ENCODE results near the gene GEMIN5. TPM values are rescaled to one million over a fixed set of nuclear protein-coding genes. Genes with fewer than 3 reads are reported as not detected.

GEMIN5 gene
- total RNA-seq, 2 experiments from 2014 or later: 15.9 to 17.8 TPM

- DNase-seq: peak; percentile 98
- ChIA-PET POLR2A (interaction anchor here (0.6 to 1.0 kb wide), 9 partner anchors 9 to 100 kb away, joined by 3 to 7 read pairs (median 4); partner anchors contain the start of gene GEMIN5), CTCF (interaction anchor here (0.7 kb wide), 1 partner anchor 208 kb away, joined by 3 read pairs; no protein-coding TSS in a partner anchor)
These were observed 79.6 kb downstream of the GEMIN5 start, which contains the start of gene CNOT8 for GRCh38 chr5:154858297-154858971. CNOT8 (plus strand) TSS chr5:154858627; CDS start chr5:154863279, 4,652 bp downstream.

GRCh38 chr5:154857530-154858296, 80.3 kb downstream of the GEMIN5 start:
- Mint-ChIP-seq H3K27me3 (ENCODE audit: low read depth) (no peaks in the 10 kb centered on the region), H3K27ac (peak overlapping the region; percentile 100), H3K4me1 (ENCODE audit: low read depth) (peaks cover 36% of the 10 kb centered on the region), H3K9me3 (ENCODE audit: insufficient read depth) (no peaks in the 10 kb centered on the region), H3K4me3 (peak overlapping the region; percentile 81), H3K36me3 (ENCODE audit: low read depth) (peaks cover 25% of the 10 kb centered on the region)
- CTCF ChIA-PET: interaction anchor here (1.2 to 1.7 kb wide), 2 partner anchors 11 to 207 kb away, joined by 4 to 7 read pairs; no protein-coding TSS in a partner anchor
- POLR2A ChIA-PET: interaction anchor here (0.6 to 1.7 kb wide), 9 partner anchors 23 to 102 kb away, joined by 3 to 6 read pairs (median 4); no protein-coding TSS in a partner anchor
- peak; percentile 88 for DNase-seq
- peak; percentile 69 for ATAC-seq

More at GRCh38 chr5:154858297-154858971, 79.6 kb downstream of the GEMIN5 start, which contains the start of gene CNOT8:
- peak; percentile 80 for ATAC-seq
- Mint-ChIP-seq H3K27ac (peak within 1 kb of the TSS; percentile 100), H3K27me3 (ENCODE audit: low read depth) (no peaks in the 10 kb centered on the region), H3K4me3 (peak within 1 kb of the TSS; percentile 81), H3K36me3 (ENCODE audit: low read depth) (peaks cover 31% of the 10 kb centered on the region), H3K9me3 (ENCODE audit: insufficient read depth) (no peaks in the 10 kb centered on the region), H3K4me1 (ENCODE audit: low read depth) (peaks cover 42% of the 10 kb centered on the region)

- ChIA-PET CTCF (no interaction called here), POLR2A (no interaction called here)
- no peaks in the 10 kb centered on the region for H3K9me3 Mint-ChIP-seq (ENCODE audit: insufficient read depth)
- no peaks in the 10 kb centered on the region for H3K27me3 Mint-ChIP-seq (ENCODE audit: low read depth)
- H3K36me3 Mint-ChIP-seq (ENCODE audit: low read depth): peaks cover 2% of the 10 kb centered on the region
- no peak overlapping the region for H3K27ac Mint-ChIP-seq
- H3K4me1 Mint-ChIP-seq (ENCODE audit: low read depth): peaks cover 2% of the 10 kb centered on the region
- no peak for ATAC-seq
- DNase-seq: no peak
- no peak overlapping the region for H3K4me3 Mint-ChIP-seq
These were observed 86.7 kb downstream of the GEMIN5 start for GRCh38 chr5:154851351-154851750.

- ATAC-seq: no peak
- no peak for DNase-seq
- Mint-ChIP-seq H3K27ac (no peak within 1 kb of the TSS), H3K27me3 (ENCODE audit: low read depth) (no peaks in the 10 kb centered on the region), H3K9me3 (ENCODE audit: insufficient read depth) (no peaks in the 10 kb centered on the region), H3K4me1 (ENCODE audit: low read depth) (peaks cover 2% of the 10 kb centered on the region), H3K4me3 (no peak within 1 kb of the TSS), H3K36me3 (ENCODE audit: low read depth) (peaks cover 4% of the 10 kb centered on the region)
- ChIA-PET POLR2A (no interaction called here), CTCF (no interaction called here)
These were observed 87.6 kb downstream of the GEMIN5 start, which contains the start of gene FAXDC2 for GRCh38 chr5:154850255-154851062. FAXDC2 (minus strand) TSS chr5:154850603; CDS start chr5:154838178, 12,425 bp downstream.

- Mint-ChIP-seq H3K36me3 (ENCODE audit: low read depth) (peaks cover 6% of the 10 kb centered on the region), H3K27me3 (ENCODE audit: low read depth) (no peaks in the 10 kb centered on the region), H3K27ac (no peak overlapping the region), H3K9me3 (ENCODE audit: insufficient read depth) (no peaks in the 10 kb centered on the region), H3K4me3 (no peak overlapping the region), H3K4me1 (ENCODE audit: low read depth) (peaks cover 2% of the 10 kb centered on the region)
- CTCF ChIA-PET: no interaction called here
- POLR2A ChIA-PET: no interaction called here
- ATAC-seq: no peak
- DNase-seq: no peak
These were observed 88.2 kb downstream of the GEMIN5 start for GRCh38 chr5:154849791-154850201.

GRCh38 chr5:154849264-154849785, 88.7 kb downstream of the GEMIN5 start:
- Mint-ChIP-seq H3K27me3 (ENCODE audit: low read depth) (no peaks in the 10 kb centered on the region), H3K4me3 (no peak overlapping the region), H3K27ac (no peak overlapping the region), H3K4me1 (ENCODE audit: low read depth) (peaks cover 2% of the 10 kb centered on the region), H3K9me3 (ENCODE audit: insufficient read depth) (no peaks in the 10 kb centered on the region), H3K36me3 (ENCODE audit: low read depth) (peaks cover 6% of the 10 kb centered on the region)
- no peak for ATAC-seq
- no peak for DNase-seq
- ChIA-PET CTCF (no interaction called here), POLR2A (no interaction called here)

GRCh38 chr5:154844809-154845208, 93.2 kb downstream of the GEMIN5 start:
- Mint-ChIP-seq H3K36me3 (ENCODE audit: low read depth) (peaks cover 6% of the 10 kb centered on the region), H3K4me1 (ENCODE audit: low read depth) (no peaks in the 10 kb centered on the region), H3K27ac (no peak overlapping the region), H3K9me3 (ENCODE audit: insufficient read depth) (no peaks in the 10 kb centered on the region), H3K4me3 (no peak overlapping the region), H3K27me3 (ENCODE audit: low read depth) (no peaks in the 10 kb centered on the region)
- CTCF ChIA-PET: interaction anchor here (1.4 kb wide), 1 partner anchor 194 kb away, joined by 3 read pairs; no protein-coding TSS in a partner anchor
- no peak for ATAC-seq
- POLR2A ChIA-PET: no interaction called here
- DNase-seq: no peak

GRCh38 chr5:154842689-154843530, 95.1 kb downstream of the GEMIN5 start:
- ATAC-seq (no peak), DNase-seq (no peak)
- CTCF ChIA-PET: interaction anchor here (1.3 kb wide), 1 partner anchor 193 kb away, joined by 5 read pairs; no protein-coding TSS in a partner anchor
- no peak overlapping the region for H3K4me3 Mint-ChIP-seq
- H3K9me3 Mint-ChIP-seq (ENCODE audit: insufficient read depth): no peaks in the 10 kb centered on the region
- POLR2A ChIA-PET: no interaction called here
- no peaks in the 10 kb centered on the region for H3K27me3 Mint-ChIP-seq (ENCODE audit: low read depth)
- H3K4me1 Mint-ChIP-seq (ENCODE audit: low read depth): no peaks in the 10 kb centered on the region
- H3K27ac Mint-ChIP-seq: no peak overlapping the region
- peaks cover 4% of the 10 kb centered on the region for H3K36me3 Mint-ChIP-seq (ENCODE audit: low read depth)

GRCh38 chr5:154841273-154841661, 96.7 kb downstream of the GEMIN5 start:
- POLR2A ChIA-PET: no interaction called here
- Mint-ChIP-seq H3K36me3 (ENCODE audit: low read depth) (peaks cover 4% of the 10 kb centered on the region), H3K27ac (no peak overlapping the region), H3K4me3 (no peak overlapping the region), H3K4me1 (ENCODE audit: low read depth) (no peaks in the 10 kb centered on the region), H3K9me3 (ENCODE audit: insufficient read depth) (no peaks in the 10 kb centered on the region), H3K27me3 (ENCODE audit: low read depth) (no peaks in the 10 kb centered on the region)
- DNase-seq (no peak), ATAC-seq (no peak)
- CTCF ChIA-PET: no interaction called here

GRCh38 chr5:154840435-154841272, 97.4 kb downstream of the GEMIN5 start:
- H3K4me3 Mint-ChIP-seq: no peak overlapping the region
- DNase-seq (no peak), ATAC-seq (no peak)
- no peaks in the 10 kb centered on the region for H3K9me3 Mint-ChIP-seq (ENCODE audit: insufficient read depth)
- H3K4me1 Mint-ChIP-seq (ENCODE audit: low read depth): no peaks in the 10 kb centered on the region
- H3K27me3 Mint-ChIP-seq (ENCODE audit: low read depth): no peaks in the 10 kb centered on the region
- peaks cover 3% of the 10 kb centered on the region for H3K36me3 Mint-ChIP-seq (ENCODE audit: low read depth)
- POLR2A ChIA-PET: no interaction called here
- CTCF ChIA-PET: no interaction called here
- no peak overlapping the region for H3K27ac Mint-ChIP-seq

Measured in activated CD8-positive, alpha-beta T cell treated with anti-CD3 and anti-CD28 coated beads, Interleukin-2, amount 10 ng/mL, durations not matched to agents 7 days and 5 days (primary cell).